ENCODE data around the gene AHRR.
"Not testable (repeated sequence)": the region's sequence is repeated elsewhere in the genome, so short reads cannot be mapped to it uniquely, and the experiment has no call there.

The AHRR gene

DNA sequence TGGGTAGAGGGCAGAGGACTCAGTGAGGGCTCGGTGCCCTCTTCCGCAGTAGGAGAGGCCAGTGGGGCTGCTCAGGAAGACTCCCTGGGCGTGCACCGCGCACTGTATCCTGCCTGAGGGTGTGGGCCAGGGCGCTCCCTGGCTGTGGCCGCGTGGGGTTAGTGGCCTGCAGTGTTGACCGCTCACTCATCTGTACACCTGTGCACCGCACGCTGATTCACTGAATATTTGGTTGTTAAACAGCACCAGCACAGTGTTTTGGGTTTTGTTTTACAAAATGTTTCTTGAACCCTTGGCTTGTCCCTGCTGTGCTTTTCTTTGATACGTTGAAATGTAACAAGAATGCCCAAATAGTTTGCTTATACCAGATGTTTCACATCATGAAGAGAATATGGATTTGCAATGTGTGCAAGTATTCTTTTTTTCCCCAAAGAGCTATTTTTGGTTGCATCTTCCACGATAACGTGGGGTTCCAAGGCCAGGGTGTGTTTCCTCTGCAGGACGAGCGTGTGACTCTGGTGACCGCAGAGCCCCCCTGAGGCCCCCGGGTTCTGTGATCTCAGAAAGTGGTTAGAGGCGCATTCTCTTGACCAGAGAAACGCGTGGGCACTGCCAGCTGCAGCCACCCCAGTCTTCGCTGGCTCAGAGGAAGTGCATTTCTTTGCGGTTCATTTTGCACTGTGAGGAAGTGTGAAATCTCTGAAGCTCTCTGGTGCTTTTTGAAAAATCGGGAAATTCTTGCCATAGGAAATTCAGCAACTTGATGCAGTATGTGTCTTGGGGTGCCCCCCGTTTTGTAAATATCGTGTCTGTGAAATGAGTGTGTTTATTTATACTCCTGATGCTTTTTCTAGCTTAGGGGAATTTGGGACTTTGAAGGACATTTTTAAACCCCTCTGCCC, 46.9 kb downstream of the AHRR start:
- no peak for DNase-seq

DNA sequence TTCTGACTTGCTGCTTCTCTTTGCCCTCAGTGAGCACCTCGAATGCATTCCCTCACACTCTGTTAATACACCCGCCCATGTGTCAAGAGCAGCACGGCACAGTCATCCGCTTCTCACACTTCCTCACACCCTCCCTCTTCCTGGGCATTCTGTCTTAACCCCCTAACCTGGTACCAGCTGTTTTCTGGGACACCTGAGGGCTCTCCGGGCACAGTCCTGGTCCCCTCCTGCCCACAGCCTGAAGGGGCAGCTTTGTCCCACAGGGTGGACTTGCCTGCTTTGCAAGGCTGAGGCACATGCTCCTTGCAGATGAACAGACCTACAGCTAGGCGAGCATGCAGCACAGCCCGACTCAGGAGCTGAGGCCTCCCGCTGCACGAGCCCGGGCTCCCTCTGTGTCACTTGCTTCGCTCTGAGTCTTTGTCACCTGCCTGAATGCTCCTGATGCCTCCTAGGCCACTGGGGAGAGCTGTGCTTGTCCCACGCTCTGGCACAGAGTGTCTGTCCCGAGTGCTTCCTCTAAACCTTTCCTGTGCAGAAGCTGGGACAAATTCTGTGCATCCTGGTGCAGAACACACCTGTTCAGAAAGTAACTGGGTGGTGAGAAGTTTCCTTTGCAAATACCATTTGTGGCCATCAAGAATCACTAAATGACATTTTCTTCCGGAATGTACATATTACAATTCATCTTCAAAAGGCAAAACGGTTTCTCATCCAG, 47.8 kb downstream of the AHRR start:
- no peak for DNase-seq

DNA sequence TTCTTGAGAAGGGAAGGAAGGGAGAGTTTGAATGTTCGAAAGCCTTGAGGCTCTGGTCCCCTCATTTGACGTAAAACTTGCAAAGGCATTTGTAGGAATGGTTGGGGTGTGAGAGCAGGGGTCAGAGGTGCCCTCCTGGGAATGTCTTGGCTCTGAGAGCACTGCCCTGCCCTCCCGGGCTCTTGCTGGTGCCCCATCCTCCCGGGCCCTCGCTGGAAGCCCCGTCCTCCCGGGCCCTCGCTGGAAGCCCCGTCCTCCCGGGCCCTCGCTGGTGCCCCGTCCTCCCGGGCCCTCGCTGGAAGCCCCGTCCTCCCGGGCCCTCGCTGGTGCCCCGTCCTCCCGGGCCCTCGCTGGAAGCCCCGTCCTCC, 48.3 kb downstream of the AHRR start:
- DNase-seq: not testable (repeated sequence)

DNA sequence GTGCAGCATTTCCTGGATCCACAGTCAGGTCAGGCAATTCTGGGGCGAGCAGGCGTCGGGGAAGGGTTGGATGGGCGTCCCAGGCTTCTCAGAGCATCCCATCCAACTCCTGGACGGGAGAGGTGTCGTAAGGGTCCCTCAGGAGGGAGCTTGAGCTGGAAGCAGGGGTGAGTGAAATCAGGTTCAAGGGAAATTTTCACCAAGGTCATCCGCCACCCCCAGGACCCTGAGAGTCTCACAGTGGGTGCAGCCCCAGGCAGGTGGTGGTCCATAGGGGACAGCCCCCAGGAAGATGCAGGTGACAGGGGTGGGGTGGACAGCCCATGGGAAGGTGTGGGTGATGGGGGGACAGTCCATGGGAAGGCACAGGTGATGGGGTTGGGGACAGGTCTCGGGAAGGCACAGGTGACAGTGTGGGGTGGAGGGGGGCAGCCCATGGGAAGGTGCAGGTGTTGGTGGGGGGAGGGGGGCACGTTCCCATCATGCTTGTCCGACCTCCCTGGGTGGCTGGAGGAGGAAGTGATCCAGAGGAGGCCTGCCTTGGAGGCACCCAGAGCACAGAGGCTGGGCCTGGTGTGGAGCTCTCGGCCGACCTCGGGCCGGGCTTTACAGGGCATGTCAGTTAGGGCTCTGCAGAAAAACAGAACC, 48.9 kb downstream of the AHRR start:
- no peak for DNase-seq

DNA sequence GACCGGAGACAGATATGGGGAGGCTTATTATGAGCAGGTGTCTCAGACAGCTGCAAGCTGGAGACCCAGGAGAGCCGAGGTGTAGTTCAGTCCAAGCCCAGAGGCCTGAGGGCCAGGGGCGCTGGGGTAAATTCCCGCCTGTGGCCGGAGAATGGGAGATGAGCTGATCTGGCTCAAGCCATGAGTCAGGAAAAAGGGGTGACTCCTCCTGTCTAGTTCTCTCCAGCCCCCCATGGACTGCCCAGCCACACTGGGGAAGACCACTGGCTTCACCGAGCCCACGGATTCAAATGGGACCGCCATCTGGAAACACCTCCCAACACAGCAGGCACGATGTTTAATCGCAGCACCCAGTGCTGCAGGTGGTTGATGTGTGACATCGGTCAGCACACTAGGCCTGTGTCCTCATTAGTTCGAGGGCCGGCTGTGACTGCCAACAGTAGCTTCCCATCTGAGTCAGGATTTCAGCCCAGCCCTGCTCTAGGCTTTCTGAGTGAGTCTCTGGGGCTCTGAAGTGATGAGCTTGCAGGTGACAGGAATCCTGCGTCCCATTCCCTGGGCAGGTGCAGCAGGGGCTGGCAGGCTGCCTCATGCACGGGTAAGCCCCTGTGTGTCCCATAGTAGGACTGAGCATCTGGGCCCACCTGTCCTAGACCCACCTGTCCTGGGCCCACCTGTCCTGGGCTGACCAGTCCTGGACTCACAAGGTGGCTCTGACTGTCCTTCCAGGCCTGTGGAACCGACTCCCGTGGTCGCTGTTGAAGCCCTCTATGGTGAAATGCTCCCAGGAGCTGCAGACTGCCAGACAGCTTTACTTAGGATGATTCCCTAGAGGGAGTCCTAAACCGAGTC, 49.7 kb downstream of the AHRR start:
- no peak for DNase-seq

DNA sequence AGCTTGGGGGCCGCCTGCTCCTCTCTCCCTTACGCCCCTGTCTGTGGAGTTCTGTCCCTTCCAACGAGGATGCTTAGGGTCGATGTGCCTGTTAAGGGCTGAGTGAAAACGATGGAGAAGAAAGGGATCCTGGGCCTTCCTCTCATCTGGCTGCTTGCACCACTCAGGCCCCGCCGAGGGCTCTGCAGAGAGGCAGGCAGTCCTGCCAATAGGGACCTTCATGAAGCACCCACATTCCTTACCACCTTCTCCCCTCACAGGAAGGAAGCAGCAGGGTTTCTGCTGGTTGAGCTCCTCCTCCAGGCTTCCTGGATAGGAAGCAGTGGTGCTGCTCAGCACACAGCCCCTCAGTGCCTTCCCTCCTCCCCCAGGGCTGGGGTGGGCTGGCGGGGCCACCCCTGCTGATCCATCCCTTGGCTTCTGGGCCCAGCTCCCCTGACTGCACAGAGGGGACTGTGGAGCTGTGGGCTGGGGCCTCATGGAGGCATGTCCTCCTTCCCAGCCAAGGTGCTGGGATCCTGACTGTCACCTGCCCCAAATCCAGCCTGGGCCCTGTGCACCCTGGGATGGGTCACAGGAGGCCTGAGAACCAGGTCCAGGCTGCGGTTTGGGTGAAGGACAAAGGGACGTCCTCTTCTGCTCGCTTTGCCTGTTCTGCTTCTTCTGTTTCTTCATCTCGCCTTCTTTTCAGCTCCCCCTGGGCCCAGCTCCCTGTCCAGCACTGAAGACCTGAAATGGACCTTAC, 50.5 kb downstream of the AHRR start:
- no peak for DNase-seq

DNA sequence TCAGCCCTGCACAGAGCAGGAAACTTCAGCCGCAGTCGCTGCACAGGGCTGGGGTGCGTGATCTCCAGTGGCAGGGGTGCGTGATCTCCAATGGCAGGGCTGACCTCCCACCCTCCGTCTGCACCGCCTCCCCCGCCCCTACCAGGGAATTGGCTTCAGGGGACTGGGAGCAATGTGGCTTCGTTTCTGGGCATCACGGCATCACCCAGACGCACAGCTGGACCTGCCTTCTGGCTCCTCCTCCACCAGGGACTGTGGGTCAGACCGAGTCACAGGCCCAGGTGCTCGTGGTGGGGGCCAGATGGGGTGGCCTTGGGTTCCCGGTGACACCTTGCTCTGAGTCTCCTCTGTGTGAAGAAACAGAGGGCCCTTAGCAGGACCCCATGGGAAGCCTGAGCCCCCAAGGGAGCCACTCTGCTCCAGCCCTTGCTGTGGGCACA, 51.1 kb downstream of the AHRR start:
- DNase-seq: no peak

DNA sequence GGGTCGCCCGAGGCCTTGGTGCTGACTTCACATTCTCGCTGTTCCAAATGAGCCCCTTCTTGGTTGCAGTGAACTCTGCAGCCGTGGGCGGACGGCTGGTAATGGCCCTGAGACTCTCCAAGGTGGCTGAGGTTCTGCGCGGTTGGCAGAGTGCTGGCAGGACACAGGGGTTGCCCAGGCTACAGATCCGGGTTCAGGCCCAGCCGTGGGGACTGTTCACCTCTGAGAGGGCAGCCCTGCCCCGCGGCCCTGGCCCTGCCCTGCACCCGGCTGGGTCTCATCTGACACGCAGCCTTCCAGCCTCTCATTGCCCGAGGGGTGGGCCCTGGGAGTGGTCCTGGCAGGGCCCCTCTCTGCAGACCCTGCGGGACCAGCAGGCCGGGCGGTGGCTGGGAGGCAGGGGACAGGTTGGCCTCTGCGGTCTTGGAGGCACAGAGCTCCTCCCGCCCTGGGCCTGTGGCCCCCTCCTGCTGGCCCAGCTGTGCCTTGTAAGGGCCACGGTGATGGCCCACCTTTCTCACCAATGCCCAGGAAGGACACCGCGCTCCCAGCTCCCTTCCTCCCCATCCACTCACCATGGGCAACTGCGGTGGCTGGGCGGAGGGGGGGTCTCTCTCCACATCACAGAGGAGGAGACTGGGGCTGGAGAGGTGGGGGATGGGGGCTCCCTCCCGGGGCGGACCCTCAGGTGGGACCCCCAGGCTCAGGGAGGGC, 51.6 kb downstream of the AHRR start:
- DNase-seq: no peak

DNA sequence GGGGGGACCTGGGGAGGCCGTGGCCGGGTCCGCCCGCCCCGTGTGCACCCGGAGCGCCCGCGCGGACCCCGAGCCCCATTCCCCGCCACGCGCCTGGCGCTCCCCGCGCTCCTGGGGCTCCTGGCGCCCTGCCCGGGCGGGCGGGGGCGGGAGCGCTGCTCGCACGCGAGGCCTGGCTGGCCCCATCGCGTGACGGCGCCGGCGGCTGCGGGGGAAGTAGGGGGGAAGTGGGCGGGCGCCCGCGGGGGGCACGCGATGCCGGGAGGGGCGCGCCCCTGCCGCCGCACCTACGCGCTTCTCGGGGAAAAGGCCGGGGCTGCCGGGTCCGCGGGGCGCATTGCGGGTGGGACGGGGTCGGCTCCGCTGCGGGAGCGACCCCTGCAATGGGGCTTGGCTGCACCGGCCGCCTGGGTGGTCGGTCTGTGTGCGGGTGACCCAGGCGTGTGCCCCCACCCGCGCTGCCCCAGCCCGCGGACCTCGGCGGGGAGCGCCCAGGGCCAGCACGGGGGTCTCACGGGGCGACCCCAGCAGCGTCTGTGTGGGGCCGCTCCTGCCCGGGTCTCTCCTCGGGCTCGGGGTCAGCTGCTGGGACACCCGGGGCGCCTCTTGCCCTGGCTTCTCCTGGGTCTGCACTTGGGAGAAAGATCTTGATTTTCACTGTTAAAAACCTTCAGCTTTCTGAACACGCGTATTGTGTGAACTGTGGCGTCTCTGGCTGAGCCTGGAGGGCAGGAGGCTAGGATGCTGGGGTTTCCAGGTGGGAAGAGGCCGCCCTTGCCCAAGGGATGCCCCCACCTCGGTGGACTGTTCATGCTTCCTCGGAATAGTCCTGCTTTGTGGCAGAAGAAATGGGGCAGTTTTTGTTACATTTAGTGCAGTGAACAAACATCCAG, 52.4 kb downstream of the AHRR start:
- DNase-seq: no peak

DNA sequence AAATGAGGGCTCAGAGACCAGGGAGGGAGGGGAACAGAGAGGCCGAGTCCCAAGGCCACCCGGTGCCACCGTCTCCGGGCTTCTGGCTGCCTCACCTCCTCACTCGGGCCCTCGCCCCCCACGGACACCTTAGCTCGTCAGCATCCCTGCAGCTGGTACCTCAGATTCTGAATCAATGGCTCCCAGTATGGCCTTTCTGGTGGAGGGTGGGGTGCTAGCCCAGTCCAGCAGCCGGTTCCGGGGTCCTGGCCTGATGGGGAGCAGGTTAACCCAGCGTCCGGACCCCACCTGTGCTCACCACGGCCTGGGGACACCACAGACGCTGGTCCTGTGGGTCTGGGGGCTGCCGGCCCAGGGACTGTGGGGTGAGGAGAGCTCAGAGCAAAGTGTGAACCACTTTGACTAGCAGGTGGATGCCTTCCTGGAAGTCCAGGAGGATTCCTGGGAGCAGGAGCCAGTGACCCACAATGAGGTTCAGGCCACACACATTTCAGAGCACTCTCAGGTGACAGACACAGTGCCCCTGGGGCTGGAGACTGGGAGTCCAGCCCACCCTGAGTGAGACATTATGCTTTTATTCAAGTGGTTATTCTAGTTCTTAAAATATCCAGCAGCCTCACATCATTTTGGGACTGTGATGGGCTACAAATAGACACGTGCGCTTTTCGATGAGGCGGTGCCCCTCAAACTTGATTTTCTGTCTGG, 53.3 kb downstream of the AHRR start:
- DNase-seq: no peak

DNA sequence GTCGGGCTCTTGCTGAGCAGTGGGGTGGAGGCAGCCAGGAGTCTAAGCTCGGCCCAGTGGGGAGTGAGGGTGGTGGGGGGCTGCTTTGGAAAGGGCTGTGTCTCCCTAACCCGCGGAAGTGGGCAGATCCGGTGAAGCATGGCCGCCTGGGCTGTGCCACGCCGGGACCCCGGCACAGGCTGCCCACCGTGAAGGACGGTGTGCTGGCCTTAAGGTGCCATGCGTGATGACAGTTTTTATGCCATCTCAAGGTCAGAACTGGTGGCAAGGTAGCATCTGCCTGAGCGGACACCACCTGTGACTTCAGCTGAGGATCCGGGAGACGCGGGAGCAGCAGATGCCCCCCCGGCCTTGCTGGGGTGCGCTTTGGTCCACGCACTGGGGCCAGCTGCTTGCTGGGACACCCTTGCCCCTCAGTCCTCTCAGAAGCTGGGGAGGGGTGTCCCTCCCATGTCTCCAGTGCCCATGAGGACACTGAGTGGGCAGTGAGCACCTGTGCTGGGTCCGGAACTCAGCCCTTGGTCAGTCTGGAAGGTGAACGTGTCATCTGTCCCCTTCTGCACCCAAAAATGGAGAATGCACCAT, 53.9 kb downstream of the AHRR start:
- no peak for DNase-seq

DNA sequence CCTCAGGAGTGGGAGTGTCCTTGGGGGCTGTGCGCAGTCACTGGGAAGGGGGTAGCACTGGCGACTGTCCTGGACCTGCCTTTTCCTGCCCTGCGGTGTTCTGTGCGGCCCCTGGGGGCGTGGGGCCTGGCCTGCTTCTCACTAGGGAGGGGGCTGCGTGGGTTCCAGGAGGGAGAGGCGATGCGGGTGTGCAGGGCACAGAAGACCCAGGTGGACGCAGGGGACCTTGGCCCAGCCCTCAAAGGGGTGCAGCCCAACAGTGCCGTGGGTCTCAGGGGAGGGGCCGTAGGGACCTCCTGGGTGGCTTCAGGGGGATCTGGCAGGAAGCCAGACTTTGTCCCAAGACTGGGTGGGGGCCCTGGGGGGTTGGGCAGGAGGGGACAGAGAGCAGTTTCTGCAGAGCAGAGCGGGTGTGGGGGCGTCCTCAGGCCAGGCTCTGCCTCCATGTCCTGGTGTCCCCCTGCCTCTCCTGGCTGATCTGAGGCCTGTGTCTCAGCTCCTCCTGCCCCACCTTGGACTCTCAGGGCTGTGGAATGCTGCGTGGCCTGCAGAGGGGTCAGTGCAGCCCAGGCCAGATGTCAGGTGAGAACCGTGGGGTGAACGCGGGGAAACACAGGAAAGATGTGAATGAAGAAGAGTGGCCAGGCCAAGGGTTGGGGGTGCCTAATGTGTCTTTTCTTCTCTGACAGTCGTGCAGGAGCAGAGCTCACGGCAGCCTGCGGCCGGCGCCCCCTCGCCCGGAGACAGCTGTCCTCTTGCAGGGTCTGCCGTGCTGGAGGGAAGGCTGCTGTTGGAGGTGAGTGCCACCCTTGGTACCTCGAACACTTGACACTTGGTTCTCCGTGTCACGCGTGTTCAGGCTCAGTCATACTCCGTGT, 54.6 kb downstream of the AHRR start:
- no peak for DNase-seq

DNA sequence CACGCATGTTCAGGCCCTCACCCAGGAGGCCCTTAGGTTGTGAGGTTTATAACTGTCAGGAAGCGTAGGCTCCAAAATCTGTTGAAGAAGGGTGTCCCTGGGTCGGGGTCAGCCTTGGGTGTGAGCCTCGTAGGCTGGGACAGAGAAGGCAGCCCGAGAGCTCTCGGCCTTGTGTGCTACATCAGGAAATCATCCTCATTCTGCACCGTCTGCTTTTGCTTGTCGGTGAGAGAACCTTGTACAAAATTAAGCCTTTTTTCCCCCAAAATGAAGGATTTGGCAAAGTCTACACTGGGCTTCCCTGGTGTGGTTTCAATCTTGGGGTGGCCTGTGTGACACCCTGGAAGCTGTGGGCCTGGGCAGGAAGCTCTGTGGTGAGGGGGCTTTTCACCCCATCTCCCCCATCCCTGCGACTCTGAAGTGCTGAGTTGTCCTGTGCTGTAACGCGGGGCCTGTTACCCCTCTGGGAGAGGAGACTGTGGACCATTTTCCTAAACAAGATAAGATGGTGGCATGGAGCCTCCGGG, 55.3 kb downstream of the AHRR start:
- no peak for DNase-seq

DNA sequence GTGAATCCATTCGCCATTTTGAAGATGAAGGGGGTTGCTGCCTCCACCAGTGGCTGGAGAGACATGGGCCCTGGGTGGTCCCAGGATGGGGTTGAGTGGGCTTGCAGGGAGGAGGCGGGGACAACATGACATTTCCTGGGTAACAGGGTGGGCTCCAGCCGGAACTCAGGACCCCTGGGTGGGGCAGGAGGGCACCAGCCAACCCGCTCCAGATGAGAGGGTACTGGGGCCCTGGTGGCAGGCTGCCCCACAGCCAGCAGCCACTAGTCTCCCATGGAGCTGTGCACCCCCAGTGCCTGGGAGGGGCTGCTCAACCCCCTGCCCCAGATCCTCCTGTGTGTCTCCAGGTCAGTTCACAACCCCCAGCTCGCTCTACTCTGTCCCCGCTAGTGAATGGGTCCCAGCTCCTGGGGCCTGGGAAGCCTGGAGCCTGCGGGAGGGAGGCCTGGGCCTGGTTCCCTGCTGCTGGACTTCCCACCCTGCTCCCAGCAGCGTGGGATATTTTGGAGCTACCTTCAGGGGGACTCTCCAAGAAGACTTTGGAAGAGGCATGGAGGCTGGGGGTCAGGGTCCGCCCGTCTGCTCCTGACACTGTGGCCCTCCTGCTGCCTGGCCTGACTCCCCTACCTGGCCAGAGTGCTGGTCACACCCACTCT, 55.9 kb downstream of the AHRR start:
- no peak for DNase-seq

DNA sequence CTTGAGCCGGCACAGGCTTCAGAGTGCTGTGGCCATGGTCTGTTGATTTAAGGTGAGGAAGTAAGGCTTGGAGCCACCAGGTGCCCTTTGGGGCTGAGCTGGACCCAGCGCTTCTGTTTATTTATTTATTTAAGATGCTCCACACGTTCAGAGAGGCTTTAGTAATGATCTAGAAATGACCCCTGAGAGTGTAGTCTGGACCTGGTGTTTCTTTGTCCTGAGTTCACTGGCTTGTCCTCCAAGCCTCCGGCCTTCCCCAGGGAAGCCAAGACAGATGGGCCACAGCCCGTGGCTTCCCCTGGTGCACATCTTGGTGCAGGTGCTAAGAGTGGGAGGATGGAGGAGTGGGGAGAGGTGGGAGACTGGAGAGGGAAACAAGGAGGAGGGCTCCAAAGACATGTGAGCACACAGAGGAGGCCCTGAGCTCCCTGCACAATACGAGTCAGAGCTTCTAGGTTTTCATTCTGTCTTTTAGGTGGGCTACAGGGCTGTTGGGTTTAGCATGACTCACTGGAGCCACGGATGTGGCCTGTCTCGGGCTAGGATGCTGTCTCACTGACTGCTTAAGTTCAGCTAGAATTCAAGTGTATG, 56.9 kb downstream of the AHRR start:
- no peak for DNase-seq

DNA sequence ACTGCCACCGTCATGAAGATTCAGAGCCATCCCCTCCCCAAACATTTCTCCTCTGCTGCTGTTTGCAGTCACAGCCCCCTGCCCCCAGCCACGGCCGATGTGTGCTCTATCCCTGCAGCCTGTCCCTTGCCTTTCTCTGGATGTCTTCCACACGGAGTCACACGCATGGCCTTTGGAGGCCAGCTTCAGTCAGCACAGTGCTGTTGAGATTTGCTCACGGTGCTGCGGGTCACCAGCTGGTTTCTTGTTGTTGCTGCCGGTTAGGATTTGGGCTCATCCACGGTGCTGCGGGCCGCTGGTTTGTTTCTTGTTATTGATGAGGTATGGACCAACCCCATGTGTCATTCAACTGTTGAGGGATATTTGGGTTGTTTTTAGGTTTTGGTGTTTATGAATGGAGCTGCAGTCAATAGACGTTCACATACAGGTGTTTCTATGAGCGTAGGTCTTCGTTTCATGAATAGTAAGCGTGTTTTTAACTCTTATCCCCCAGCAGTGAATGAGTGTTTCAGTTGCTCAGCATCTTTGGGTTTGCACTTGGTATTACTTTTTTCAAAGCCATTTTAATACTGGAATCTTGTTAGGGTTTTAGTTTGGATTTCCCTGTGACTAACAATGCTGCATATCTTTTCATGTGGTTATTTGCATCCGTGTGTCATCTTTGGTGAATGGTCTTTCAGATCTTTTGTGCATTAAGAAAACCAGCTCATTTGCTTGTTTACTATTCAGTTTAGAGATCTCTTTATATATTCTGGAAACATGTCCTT, 57.6 kb downstream of the AHRR start:
- DNase-seq: no peak

Measured in hippocampal formation (tissue), 2 donors.